NCI-H2227 (cell line): ENCODE results near the gene PCNP.
"Not testable (repeated sequence)": the region's sequence is repeated elsewhere in the genome, so short reads cannot be mapped to it uniquely, and the experiment has no call there.

Source experiments
- DNase-seq: peaks from one replicate; lab custom pipeline; 2025; ENCODE audit not compliant: unreplicated experiment; lab: John Stamatoyannopoulos, UW

Gene PCNP

GRCh38 chr3:101561630-101562328, 12.2 kb upstream of the PCNP start, which contains the start of gene TRMT10C:
Gene TRMT10C (plus strand): TSS chr3:101561868. CDS start chr3:101564782, 2,914 bp downstream.
- DNase-seq = peak; percentile 94

- no peak for DNase-seq
These were observed 6.3 kb upstream of the PCNP start for GRCh38 chr3:101567528-101568317.

- no peak for DNase-seq
These were observed 2.7 kb upstream of the PCNP start for GRCh38 chr3:101571028-101571895.

GRCh38 chr3:101574388-101575112, 570 bp downstream of the PCNP start:
- DNase-seq = peak; percentile 54

- DNase-seq = no peak
These were observed 3.3 kb downstream of the PCNP start for GRCh38 chr3:101577286-101577685.

- no peak for DNase-seq
These were observed 14.6 kb downstream of the PCNP start for GRCh38 chr3:101588616-101589015.

GRCh38 chr3:101591071-101591470, 17.1 kb downstream of the PCNP start:
- no peak for DNase-seq

GRCh38 chr3:101602731-101603130, 28.8 kb downstream of the PCNP start:
- no peak for DNase-seq

DNA sequence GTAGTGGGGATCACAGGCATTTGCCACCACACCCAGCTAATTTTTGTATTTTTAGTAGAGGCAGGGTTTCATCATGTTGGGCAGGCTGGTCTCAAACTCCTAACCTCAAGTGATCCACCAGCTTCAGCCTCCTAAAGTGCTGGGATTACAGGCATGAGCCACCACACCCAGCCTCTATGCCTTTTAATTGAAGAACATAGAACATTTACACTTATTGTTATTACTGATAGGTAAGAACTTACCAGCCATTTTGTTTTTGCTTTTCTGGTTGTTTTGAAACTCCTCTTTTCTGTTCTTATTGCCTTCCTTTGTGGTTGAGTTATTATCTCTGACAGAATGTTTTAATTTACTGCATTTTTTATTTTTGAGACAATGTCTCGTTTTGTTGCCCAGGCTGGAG, 29.2 kb downstream of the PCNP start:
- no peak for DNase-seq

GRCh38 chr3:101605398-101605797, 31.4 kb downstream of the PCNP start:
- not testable (repeated sequence) for DNase-seq

GRCh38 chr3:101611023-101611422, 37.0 kb downstream of the PCNP start:
- no peak for DNase-seq

GRCh38 chr3:101613014-101613413, 39.0 kb downstream of the PCNP start:
- DNase-seq = not testable (repeated sequence)

- no peak for DNase-seq
These were observed 41.5 kb downstream of the PCNP start for GRCh38 chr3:101615525-101615924.

DNA sequence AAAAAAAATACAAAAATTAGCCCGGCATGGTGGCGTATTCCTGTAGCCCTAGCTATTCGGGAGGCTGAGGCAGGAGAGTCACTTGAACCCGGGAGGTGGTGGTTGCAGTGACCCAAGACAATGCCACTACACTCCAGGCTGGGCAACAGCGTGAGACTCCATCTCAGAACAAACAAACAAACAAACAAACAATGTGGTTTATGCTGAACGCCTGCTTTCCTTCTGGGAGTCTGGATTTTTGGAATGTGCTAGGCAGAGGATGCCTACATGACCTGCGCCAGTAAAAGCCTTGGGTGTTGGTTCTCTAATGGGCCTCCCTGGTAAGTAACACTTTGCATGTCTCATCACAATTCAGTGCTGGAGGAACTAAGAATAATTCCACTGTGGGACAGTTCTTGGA, 43.5 kb downstream of the PCNP start:
- DNase-seq = no peak

DNA sequence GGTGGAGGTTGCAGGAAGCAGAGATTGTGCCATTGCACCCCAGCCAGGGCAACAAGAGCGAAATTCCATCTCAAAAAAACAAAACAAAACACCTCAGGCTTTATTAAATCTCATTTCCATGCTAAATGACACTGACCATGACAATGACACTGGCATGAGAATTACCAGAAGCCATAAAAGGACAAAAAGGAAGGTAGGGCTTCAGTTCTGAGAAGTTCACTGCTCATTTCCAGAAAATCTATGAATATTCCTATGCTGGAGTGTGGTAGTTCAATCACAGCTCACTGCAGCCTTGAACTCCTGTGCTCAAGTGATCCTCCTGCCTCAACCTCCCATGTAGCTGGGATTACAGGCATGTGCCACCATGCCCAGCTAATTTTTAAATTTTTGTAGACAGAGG, 44.7 kb downstream of the PCNP start:
- DNase-seq = no peak

- DNase-seq = no peak
These were observed 45.8 kb downstream of the PCNP start for GRCh38 chr3:101619734-101620133.

DNA sequence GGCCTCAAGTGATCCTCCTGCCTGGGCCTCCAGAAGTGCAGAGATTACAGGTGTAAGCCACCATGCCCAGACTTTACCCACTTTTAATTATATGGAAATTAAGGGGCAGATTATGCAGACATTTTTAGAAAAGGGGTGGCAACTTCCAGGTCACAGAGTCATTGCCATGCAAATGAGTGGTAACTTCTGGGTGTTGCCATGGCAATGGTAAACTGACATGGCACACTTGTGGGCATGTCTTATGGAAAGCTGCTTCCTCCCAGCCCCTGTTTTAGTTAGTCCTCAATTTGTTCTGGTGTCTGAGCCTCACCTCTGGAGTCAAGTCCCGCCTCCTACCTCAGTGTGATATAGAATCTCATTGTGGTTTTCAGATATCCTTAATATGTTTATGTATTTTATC, 49.7 kb downstream of the PCNP start:
- DNase-seq = no peak

GRCh38 chr3:101624857-101625256, 50.9 kb downstream of the PCNP start:
- no peak for DNase-seq

GRCh38 chr3:101625879-101626278, 51.9 kb downstream of the PCNP start:
- no peak for DNase-seq

GRCh38 chr3:101629219-101629618, 55.2 kb downstream of the PCNP start:
- DNase-seq = no peak
